DND-41 (cell line): Measurements from ENCODE around the gene RBPJ.

ENCODE experiments used
- ATAC-seq: fragments of 200-7000 bp; cut with Tn5 transposase; 3 replicates; pipeline ENCODE4 v1.9.1; 2021; ENCODE audit warnings: low read depth; ENCODE audit not compliant: insufficient read depth
- DNase-seq: peaks from one replicate; pipeline ENCODE4 v3.0.0-alpha.2; 2020
- H2AFZ ChIP-seq: 2 replicates; pipeline ENCODE4 v1.6.0; 2012; ENCODE audit warnings: low read depth, low read length
- H3K27ac ChIP-seq: 2 replicates; pipeline ENCODE4 v1.5.1; 2012; ENCODE audit warnings: low read length, inconsistent platforms
- H3K27me3 ChIP-seq: fragments of 200-600 bp; sonication (generic); 2 replicates; pipeline ENCODE4 v1.6.0; 2012; ENCODE audit warnings: low read length, mild to moderate bottlenecking, inconsistent platforms; ENCODE audit not compliant: insufficient read depth, poor library complexity
- H3K36me3 ChIP-seq: 2 replicates; pipeline ENCODE4 v1.5.1; 2012; ENCODE audit warnings: low read length, inconsistent platforms; ENCODE audit not compliant: insufficient read depth
- H3K4me1 ChIP-seq: 2 replicates; pipeline ENCODE4 v1.5.1; 2012; ENCODE audit warnings: mild to moderate bottlenecking, low read length; ENCODE audit not compliant: insufficient read depth
- H3K4me2 ChIP-seq: 2 replicates; pipeline ENCODE4 v1.6.0; 2012; ENCODE audit warnings: mild to moderate bottlenecking, moderate library complexity, low read length, inconsistent platforms; ENCODE audit not compliant: insufficient read depth
- H3K4me3 ChIP-seq, 2 experiments: fragments of 200-600 bp in 1 of 2; shearing (Covaris generic) in 1 of 2; 2 replicates each; pipeline ENCODE4 v1.5.1; 2012 to 2016; ENCODE audit warnings: inconsistent platforms in 2 of 2, low read length in 2 of 2, mild to moderate bottlenecking in 2 of 2, low read depth in 1 of 2, moderate library complexity in 1 of 2
- H3K79me2 ChIP-seq: 2 replicates; pipeline ENCODE4 v1.6.0; 2012; ENCODE audit warnings: low read length, inconsistent platforms; ENCODE audit not compliant: insufficient read depth
- H3K9ac ChIP-seq: 2 replicates; pipeline ENCODE4 v1.6.0; 2012; ENCODE audit warnings: low read depth, mild to moderate bottlenecking, inconsistent platforms, low read length, moderate library complexity
- H3K9me3 ChIP-seq: 2 replicates; pipeline ENCODE4 v1.5.1; 2012; ENCODE audit warnings: low read length, moderate library complexity, mild to moderate bottlenecking, inconsistent platforms; ENCODE audit not compliant: insufficient read depth, severe bottlenecking
- H4K20me1 ChIP-seq: 2 replicates; pipeline ENCODE4 v1.6.0; 2012; ENCODE audit warnings: low read length; ENCODE audit not compliant: insufficient read depth
- EZH2 ChIP-seq: IDR thresholded peaks from 3 replicates; pipeline ENCODE4 v1.6.1; 2012; ENCODE audit warnings: borderline replicate concordance, low read depth, mild to moderate bottlenecking, moderate library complexity, low read length, inconsistent platforms; ENCODE audit not compliant: severe bottlenecking
- TF ChIP-seq, protein P1 (sequence below): IDR thresholded peaks from 2 replicates; pipeline ENCODE4 v1.5.1; 2012; ENCODE audit warnings: borderline replicate concordance, low read length, moderate library complexity, mild to moderate bottlenecking; ENCODE audit not compliant: poor library complexity, severe bottlenecking; ENCODE audit errors: extremely low read depth

The RBPJ gene

DNA sequence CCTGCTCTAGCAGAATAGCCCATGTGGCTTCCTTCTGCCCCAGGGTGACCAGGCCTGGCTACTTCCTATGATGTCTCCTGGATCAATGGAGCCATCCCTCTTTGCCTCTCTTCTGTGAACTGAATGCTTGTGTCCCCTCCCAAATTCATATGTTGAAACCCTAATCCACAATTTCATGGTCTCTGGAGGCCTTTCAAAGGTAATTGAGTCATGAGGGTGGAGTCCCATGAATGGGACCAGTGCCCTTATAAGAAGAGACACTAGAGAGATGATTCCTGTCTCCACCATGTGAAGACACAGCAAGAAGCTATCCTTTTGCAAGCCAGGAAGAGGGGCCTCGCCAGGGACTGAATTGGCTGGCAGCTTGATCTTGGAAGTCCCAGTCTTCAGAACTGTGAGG is 151.1 kb downstream of the RBPJ start:
- Histone ChIP-seq H3K9ac (no peak overlapping the region), H3K4me3 (no peak overlapping the region), H3K79me2 (no peaks in the 10 kb centered on the region), H3K36me3 (no peaks in the 10 kb centered on the region), H4K20me1 (no peaks in the 10 kb centered on the region), H3K4me2 (no peak overlapping the region), H2AFZ (no peak overlapping the region), H3K27ac (no peak overlapping the region), H3K4me1 (no peaks in the 10 kb centered on the region), H3K27me3 (no peaks in the 10 kb centered on the region), H3K9me3 (no peaks in the 10 kb centered on the region)
- no peak for ATAC-seq
- no peak for DNase-seq
- TF ChIP-seq, protein P1, sequence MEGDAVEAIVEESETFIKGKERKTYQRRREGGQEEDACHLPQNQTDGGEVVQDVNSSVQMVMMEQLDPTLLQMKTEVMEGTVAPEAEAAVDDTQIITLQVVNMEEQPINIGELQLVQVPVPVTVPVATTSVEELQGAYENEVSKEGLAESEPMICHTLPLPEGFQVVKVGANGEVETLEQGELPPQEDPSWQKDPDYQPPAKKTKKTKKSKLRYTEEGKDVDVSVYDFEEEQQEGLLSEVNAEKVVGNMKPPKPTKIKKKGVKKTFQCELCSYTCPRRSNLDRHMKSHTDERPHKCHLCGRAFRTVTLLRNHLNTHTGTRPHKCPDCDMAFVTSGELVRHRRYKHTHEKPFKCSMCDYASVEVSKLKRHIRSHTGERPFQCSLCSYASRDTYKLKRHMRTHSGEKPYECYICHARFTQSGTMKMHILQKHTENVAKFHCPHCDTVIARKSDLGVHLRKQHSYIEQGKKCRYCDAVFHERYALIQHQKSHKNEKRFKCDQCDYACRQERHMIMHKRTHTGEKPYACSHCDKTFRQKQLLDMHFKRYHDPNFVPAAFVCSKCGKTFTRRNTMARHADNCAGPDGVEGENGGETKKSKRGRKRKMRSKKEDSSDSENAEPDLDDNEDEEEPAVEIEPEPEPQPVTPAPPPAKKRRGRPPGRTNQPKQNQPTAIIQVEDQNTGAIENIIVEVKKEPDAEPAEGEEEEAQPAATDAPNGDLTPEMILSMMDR: no peak
- TF ChIP-seq EZH2: no peak

DNA sequence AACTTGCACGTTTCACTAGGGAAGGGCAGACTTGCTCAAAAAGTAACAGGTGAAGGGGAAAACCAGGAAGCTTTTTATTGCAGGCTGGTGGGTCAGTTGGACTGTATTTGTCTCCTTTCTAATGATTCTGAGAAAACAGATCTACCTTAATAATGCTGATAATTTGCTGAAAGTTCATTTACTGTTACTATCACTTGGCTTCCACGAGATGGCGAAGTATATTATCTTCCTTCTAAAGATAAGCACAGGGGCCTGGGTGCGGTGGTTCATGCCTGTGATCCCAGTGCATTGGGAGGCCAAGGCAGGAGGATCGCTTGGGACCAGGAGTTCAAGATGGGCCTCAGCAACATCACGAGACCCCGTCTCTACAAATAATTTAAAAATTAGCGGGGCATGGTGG is 153.1 kb downstream of the RBPJ start:
- Histone ChIP-seq H3K4me2 (no peak overlapping the region), H3K4me1 (no peaks in the 10 kb centered on the region), H2AFZ (no peak overlapping the region), H3K4me3 (no peak overlapping the region), H3K9ac (no peak overlapping the region), H3K36me3 (no peaks in the 10 kb centered on the region), H3K27ac (no peak overlapping the region), H3K9me3 (no peaks in the 10 kb centered on the region), H3K27me3 (no peaks in the 10 kb centered on the region), H3K79me2 (no peaks in the 10 kb centered on the region), H4K20me1 (no peaks in the 10 kb centered on the region)
- TF ChIP-seq, protein P1: no peak
- TF ChIP-seq EZH2: no peak
- no peak for ATAC-seq
- DNase-seq: no peak

DNA sequence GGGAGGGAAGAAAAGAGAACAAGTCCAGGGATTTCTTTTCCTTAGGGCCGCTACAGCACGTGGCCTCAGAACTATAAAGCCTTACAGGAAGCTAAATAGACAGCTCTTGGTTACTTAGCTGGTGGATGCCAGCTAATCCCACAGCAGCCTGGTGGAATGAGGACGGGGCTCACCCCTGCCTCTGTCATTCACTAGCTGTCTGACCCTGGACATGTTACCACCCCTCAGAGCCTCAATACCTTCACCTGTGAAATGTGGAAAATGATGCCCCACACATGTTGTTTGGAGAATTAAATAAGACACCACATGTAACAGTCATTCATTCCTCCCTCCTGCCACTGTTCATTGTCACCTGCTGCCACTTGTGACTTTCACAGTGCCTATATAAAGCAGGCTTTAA is 153.7 kb downstream of the RBPJ start:
- Histone ChIP-seq H3K27me3 (no peaks in the 10 kb centered on the region), H3K27ac (no peak overlapping the region), H3K4me2 (no peak overlapping the region), H3K9me3 (no peaks in the 10 kb centered on the region), H4K20me1 (no peaks in the 10 kb centered on the region), H3K36me3 (no peaks in the 10 kb centered on the region), H3K4me3 (no peak overlapping the region), H3K4me1 (no peaks in the 10 kb centered on the region), H3K79me2 (no peaks in the 10 kb centered on the region), H2AFZ (no peak overlapping the region), H3K9ac (no peak overlapping the region)
- ATAC-seq: no peak
- DNase-seq: no peak
- no peak for TF ChIP-seq EZH2
- TF ChIP-seq, protein P1: no peak

DNA sequence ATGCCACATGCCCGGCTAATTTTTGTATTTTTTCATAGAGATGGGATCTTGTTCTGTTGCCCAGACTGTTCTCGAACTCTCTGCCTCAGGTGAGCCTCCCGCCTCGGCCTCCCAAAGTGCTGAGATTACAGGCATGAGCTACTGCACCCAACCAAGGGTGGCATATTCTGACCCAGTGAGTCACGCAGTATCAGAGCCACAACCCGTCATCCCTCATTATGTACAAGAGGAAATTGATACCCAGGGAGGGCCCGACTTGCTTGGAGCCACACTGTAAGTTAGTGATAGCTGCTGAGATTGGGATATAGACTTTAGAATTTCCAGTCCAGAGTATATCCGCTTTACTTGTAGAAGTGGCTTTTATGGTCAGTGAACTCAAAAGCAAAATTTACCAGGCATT is 154.9 kb downstream of the RBPJ start:
- no peaks in the 10 kb centered on the region for H4K20me1 ChIP-seq
- H2AFZ ChIP-seq: no peak overlapping the region
- TF ChIP-seq, protein P1: no peak
- no peak for TF ChIP-seq EZH2
- H3K4me1 ChIP-seq: no peaks in the 10 kb centered on the region
- H3K36me3 ChIP-seq: no peaks in the 10 kb centered on the region
- no peak overlapping the region for H3K27ac ChIP-seq
- ATAC-seq (no peak), DNase-seq (no peak)
- H3K4me2 ChIP-seq: no peak overlapping the region
- H3K27me3 ChIP-seq: no peaks in the 10 kb centered on the region
- no peaks in the 10 kb centered on the region for H3K9me3 ChIP-seq
- no peaks in the 10 kb centered on the region for H3K79me2 ChIP-seq
- no peak overlapping the region for H3K9ac ChIP-seq
- H3K4me3 ChIP-seq: no peak overlapping the region
